Measurements from ENCODE around the gene UST.

DNA sequence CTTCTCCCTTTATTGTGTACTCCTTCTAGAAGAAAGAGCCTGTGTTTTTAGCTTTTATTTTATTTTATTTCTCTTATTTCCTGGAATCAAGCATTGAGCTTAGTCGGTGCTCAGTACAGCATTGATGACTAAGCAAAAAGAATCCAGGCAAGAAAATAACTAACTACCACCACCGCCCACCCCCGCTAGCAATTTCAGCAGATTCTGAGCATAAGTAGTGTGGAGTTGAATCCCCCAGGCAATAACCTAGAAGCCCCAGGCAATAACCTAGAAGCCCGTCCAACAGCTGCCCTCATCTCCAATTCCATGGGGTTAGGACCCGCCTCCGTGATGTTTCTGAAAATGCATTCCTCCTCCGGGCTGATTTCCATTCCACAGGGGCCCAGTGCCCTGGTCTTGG, 312.7 kb downstream of the UST start:
- TF ChIP-seq POLR2A (IDR thresholded peaks at IDR 0.05; ENCODE audit: low read depth, low read length), result no peak
- TF ChIP-seq POLR2AphosphoS5 (IDR thresholded peaks at IDR 0.05; ENCODE audit: low read depth, low read length), result no peak
- no peak for TF ChIP-seq TAF1 (IDR thresholded peaks at IDR 0.05; ENCODE audit: low read depth, low read length)

All from GM12891 (cell line).